Lower leg skin (tissue), 4 donors: ENCODE measurements around the gene TMEM156. TPM values are rescaled to one million over a fixed set of nuclear protein-coding genes. Genes with fewer than 3 reads are reported as not detected.
"Not testable (repeated sequence)": the region's sequence is repeated elsewhere in the genome, so short reads cannot be mapped to it uniquely, and the experiment has no call there.

Source experiments
- DNase-seq, 2 donors: peaks; one replicate each; pipeline ENCODE4 v3.0.0-alpha.2; 2019; ENCODE audit warnings: low spot score in 2 of 2
- H3K4me3 ChIP-seq: fragments of 200-600 bp; sonication (generic); 2 replicates; pipeline ENCODE4 v1.5.1; 2017; ENCODE audit warnings: mild to moderate bottlenecking, low read depth; ENCODE audit not compliant: poor library complexity, severe bottlenecking
- POLR2A ChIP-seq, 2 donors: fragments of 450-650 bp; IDR thresholded peaks; one replicate each; pipeline ENCODE4 v1.6.1; 2016 to 2017; ENCODE audit warnings: antibody characterized with exemption in 2 of 2, mild to moderate bottlenecking in 1 of 2, moderate library complexity in 1 of 2
- WGBS, 2 donors: methylation state at CpG; one replicate each; pipeline ENCODE4 v1.1.5; 2018; 5-methylcytosine and 5-hydroxymethylcytosine counted together
- intact Hi-C: fragments of 100-400 bp; cut with DNase I; formaldehyde crosslinking; loops from one replicate; pipeline ENCODE4 v1.15.0; 2023; ENCODE audit warnings: low total_unique reads
- total RNA-seq, 4 donors: library from RNA; depleted of rRNA; stranded (reverse); fragments of >200 nt; gene quantifications; one replicate each; pipeline ENCODE4 v1.1.0, GENCODE V29; 2016
- TF ChIP-seq, protein P1 (sequence below), 3 donors: fragments of 450-650 bp; IDR thresholded peaks; one replicate each; pipeline ENCODE4 v1.5.1; 2016; ENCODE audit warnings: antibody characterized with exemption in 3 of 3, mild to moderate bottlenecking in 3 of 3, moderate library complexity in 2 of 3

Gene TMEM156
- total RNA-seq, 4 donors from 2014 or later = 0.12 to 0.52 (median 0.23) TPM; not detected in 1

DNA sequence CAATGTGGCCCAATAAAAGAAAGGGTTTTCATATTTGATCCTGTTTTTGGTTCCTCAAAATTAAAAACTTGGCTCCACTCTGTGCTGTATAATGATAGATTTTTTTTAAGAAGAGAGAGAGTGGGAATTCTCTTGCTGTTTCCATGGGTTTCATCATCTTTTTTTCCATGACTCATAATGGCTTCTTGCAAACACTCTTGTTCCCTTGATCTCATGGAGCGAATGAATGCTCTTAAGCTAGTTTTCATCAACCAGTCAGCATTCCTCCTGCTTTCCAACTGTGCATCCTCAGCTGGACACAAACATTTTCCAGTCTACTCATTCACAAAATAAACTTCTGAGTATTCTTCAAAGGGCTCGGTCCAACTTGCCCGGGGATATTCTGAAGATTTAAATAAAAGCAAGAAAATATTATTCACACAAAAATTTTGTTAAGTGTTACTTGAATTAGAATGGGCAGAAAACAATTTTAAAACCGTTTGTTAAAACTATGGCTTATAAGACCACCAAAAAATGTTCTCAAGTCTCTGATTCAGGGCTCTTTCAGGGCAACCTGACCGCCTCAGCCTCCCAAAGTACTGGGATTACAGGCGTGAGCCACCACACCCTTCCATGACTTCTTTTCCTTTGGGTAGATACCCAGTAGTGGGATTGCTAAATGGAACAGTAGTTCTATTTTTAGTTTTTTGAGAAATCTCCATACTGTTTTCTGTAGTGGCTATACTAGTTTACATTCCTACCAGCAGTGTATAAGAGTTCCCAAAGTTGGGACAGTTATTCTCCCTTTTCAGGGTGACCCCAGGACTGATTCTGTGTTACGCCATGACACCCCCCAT lies 64.7 kb downstream of the TMEM156 start:
- 81 to 82% methylated on average over 7 of the region's 7 CpGs for WGBS, 2 donors
- intact Hi-C loops = no loop called here
- no peak overlapping the region for H3K4me3 ChIP-seq
- no peak for TF ChIP-seq POLR2A (IDR thresholded peaks at IDR 0.05)
- TF ChIP-seq, protein P1, sequence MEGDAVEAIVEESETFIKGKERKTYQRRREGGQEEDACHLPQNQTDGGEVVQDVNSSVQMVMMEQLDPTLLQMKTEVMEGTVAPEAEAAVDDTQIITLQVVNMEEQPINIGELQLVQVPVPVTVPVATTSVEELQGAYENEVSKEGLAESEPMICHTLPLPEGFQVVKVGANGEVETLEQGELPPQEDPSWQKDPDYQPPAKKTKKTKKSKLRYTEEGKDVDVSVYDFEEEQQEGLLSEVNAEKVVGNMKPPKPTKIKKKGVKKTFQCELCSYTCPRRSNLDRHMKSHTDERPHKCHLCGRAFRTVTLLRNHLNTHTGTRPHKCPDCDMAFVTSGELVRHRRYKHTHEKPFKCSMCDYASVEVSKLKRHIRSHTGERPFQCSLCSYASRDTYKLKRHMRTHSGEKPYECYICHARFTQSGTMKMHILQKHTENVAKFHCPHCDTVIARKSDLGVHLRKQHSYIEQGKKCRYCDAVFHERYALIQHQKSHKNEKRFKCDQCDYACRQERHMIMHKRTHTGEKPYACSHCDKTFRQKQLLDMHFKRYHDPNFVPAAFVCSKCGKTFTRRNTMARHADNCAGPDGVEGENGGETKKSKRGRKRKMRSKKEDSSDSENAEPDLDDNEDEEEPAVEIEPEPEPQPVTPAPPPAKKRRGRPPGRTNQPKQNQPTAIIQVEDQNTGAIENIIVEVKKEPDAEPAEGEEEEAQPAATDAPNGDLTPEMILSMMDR (IDR thresholded peaks at IDR 0.05) = no peak
- no peak for DNase-seq

DNA sequence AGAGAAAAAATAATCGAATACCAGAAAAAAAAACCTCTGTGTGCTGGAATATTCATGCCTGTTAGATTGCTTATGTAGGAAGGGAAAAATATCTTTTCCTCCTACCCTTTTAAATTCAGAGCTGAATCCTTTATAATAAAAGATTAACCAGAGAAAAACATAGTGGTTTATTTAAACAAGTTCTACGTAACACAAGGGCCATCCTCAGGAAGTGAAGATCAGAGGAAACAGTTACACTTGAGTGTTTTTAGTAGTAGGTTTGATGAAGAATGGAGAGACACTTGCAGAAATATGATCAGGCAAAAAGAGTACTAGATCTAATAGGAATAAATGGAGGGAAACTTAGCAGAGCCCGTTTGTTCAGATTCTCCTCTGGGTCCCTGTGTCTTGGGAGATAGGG lies 66.3 kb downstream of the TMEM156 start:
- no peak overlapping the region for H3K4me3 ChIP-seq
- 85 to 86% methylated on average over 3 of the region's 3 CpGs for WGBS, 2 donors
- TF ChIP-seq, protein P1 (IDR thresholded peaks at IDR 0.05) = no peak
- TF ChIP-seq POLR2A (IDR thresholded peaks at IDR 0.05) = no peak
- DNase-seq = no peak
- intact Hi-C loops = no loop called here

DNA sequence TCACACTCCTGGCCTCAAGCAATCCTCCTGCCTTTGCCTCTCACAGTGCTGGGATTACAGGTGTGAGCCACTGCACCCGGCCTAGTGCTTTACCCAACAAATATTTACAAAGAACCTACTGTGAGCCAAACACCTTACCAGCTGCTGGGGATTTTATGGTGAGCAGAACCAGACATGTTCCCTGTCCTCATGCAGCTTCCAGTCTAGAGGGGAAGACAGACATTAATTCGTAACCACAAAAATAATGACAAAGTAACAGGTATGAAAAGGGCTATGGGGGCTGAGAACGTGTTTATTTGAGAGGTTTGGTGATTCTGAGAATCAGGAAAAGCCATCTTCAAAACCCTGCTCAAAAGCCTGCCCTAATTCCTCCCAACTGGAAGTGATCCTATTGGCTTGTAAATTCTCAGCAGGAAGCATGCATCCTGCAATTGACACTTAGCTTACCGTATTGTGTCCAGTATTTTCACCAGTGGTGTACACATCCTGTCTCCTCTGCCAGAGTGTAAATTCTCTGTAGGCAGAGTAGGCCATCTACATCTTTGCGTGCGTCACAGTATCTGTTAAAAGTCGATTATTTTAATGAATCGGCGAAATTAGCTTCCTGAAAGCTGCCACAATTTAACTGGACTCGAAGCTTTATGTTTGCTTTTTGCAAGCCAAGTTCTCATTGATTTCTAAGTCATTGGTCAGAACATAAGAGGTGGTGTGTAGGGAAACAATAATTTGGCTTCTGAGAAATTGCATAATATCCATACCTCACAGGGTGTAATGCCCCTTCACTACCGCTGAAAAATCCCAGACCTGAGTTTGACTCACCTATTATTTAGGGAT lies 67.0 kb downstream of the TMEM156 start:
- DNase-seq = no peak
- intact Hi-C loops = no loop called here
- WGBS, 2 donors = 86 to 92% methylated on average over 11 of the region's 11 CpGs
- no peak overlapping the region for H3K4me3 ChIP-seq
- no peak for TF ChIP-seq POLR2A (IDR thresholded peaks at IDR 0.05)
- TF ChIP-seq, protein P1 (IDR thresholded peaks at IDR 0.05) = no peak

DNA sequence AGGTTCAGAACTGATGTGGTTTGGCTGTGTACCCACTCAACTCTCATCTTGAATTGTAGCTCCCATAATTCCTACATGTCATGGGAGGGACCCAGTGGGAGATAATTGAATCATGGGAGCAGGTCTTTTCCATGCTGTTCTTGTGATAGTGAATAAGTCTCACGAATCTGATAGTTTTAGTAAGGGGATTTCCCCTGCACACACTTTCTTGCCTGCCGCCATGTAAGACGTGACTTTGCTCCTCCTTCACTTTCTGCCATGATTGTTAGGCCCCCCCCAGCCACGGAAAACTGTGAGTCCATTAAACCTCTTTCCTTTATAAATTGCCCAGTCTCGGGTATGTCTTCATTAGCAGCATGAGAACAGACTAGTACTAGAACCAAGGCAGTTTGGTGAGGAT lies 73.0 kb downstream of the TMEM156 start:
- WGBS, 2 donors = 88% methylated on average over 5 of the region's 5 CpGs
- H3K4me3 ChIP-seq, DNase-seq, intact Hi-C loops: not testable (repeated sequence)

DNA sequence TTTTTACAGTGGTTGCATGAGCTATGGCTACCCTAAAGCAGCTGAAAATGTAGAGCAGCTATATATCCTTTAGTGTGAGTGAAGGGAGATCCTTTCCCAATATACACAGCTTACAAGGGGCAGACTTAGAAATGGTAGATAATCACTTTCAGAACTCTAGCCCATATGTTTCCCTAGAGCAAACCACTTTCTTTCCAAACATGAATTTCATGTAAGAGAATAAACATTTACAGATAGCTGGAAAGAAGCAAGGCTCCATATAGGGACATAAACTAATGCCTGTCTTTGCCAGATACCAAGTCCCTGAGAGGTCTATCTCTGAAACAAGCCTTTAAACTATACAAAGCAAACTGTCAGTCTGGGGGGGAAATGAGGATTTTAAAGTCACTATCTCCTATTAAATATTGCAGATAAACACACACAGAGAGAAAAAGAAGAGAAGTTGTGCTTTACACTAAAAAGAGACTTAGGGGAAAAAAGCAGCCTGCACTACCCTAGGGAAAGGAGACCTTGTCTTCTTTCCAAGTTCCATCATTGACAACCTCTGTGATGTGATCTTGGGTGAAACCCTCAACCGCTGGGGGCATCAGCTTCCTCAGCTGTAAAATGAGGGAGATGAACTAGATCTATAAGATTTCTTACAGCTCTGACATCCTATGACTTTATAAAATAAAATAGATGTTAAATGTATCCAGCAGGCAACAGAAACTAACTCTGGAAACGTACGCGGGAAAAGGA lies 73.6 kb downstream of the TMEM156 start:
- DNase-seq = no peak
- intact Hi-C loops = no loop called here
- WGBS, 2 donors = 72 to 77% methylated on average over 4 of the region's 4 CpGs
- H3K4me3 ChIP-seq = no peak overlapping the region
- TF ChIP-seq POLR2A (IDR thresholded peaks at IDR 0.05) = no peak
- TF ChIP-seq, protein P1 (IDR thresholded peaks at IDR 0.05) = no peak

DNA sequence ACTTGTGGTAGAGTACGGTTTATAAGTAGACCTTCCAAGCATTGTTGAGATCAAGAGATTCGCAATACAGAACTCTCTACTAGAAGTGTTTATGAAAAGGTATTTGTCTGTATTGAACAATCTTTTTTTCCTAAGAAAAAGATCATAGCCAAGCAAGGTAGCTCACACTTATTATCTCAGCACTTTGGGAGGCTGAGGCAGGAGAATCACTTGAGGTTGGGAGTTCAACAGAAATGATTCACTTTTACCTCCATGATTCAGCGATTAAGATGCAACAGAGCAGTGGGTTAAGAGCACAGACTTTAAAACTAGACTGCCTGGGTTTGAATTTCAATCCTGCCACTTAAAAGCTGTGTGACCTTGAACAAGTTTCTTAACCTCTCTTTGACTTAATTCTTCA lies 74.3 kb downstream of the TMEM156 start:
- no peak for TF ChIP-seq POLR2A (IDR thresholded peaks at IDR 0.05)
- TF ChIP-seq, protein P1 (IDR thresholded peaks at IDR 0.05) = no peak
- H3K4me3 ChIP-seq = no peak overlapping the region
- DNase-seq = no peak
- WGBS, 2 donors = 89 to 95% methylated on average over 3 of the region's 3 CpGs
- intact Hi-C loops = no loop called here
